GM12872 (cell line): Measurements from ENCODE around the gene TIFAB.
A peak's percentile ranks its signal among the peaks of the same experiment; 100 is the strongest.

ENCODE experiments used
- TF ChIP-seq, protein P1 (sequence below): IDR thresholded peaks from 3 replicates; pipeline ENCODE4 v1.5.1; 2011; ENCODE audit warnings: low read depth, mild to moderate bottlenecking, low read length, moderate library complexity; ENCODE audit not compliant: insufficient read depth

TIFAB gene

GRCh38 chr5:135469911-135470310, 17.8 kb upstream of the TIFAB start:
- TF ChIP-seq, protein P1, sequence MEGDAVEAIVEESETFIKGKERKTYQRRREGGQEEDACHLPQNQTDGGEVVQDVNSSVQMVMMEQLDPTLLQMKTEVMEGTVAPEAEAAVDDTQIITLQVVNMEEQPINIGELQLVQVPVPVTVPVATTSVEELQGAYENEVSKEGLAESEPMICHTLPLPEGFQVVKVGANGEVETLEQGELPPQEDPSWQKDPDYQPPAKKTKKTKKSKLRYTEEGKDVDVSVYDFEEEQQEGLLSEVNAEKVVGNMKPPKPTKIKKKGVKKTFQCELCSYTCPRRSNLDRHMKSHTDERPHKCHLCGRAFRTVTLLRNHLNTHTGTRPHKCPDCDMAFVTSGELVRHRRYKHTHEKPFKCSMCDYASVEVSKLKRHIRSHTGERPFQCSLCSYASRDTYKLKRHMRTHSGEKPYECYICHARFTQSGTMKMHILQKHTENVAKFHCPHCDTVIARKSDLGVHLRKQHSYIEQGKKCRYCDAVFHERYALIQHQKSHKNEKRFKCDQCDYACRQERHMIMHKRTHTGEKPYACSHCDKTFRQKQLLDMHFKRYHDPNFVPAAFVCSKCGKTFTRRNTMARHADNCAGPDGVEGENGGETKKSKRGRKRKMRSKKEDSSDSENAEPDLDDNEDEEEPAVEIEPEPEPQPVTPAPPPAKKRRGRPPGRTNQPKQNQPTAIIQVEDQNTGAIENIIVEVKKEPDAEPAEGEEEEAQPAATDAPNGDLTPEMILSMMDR: no peak

- TF ChIP-seq, protein P1: no peak
These were observed 16.4 kb upstream of the TIFAB start for GRCh38 chr5:135468541-135468940.

DNA sequence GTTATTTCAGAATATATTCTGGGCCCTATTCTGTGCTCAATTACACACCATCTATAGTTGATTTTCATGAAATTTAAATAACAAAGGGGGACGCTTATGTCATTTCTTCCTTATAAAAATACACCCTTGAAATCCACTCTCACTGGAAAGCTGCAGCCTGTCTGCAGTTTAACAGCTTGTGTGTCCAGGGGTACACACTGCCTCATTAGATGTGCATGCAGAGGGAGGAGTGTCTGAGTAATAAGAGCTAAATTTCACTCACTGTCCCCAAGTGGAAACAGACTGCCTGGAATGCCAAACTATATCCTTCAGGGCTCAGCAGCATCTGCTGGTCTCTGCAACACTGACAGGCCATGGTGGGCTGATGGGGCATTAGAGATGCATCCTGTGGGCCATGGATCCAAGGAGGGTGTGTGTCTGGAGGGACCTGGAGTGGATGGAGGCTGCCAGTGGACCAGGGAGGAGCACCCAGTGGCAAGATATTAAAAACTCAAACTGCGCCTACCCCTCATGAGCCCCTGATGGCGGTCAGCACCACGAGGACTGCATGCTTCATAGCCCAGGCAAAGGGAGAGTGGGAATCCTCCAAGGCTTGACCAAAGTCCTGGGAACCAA, 15.8 kb upstream of the TIFAB start:
- TF ChIP-seq, protein P1: no peak

- TF ChIP-seq, protein P1: no peak
These were observed 15.0 kb upstream of the TIFAB start for GRCh38 chr5:135467051-135467625.

DNA sequence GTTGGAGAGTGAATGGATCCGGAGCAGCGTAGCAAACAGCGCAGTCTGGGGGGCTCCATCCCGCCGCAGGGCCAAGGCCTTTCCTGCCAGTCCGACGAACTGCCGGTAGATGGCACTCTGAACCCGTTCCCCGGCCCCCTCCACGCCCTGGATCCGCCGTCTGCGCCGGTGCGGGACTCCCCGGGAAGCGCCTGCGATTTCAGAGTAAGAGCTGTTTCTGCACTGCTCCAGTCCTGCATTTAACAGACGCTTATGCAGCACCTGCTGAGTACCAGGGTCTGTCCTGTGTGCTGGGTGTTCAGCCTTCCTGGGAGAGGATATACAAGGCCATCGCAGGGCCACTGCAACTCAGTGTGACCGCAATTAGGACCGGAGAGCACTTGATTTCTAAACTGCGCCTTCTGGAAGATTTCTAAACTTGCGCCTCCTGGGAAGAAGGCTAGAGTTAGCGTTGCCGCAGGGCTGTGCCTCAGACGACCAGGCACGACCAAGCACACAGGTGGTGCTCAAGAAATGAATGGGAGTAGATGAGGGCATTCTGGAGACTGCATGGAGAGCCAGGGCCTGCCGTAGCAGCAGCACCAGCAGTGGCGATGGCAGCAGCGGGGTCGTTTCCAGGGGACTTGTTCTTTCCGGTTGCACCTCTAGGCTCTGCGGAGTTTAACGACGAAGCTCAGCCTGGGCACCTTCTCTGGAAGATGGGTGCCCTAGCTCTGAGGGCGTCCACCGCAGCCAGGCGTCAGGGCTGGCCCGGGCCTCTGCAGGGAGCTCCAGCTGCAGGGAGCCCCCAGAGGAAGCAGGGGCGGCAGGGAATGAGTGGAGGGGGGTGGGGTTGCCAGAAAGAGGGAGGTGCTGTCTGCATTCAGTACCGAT, 14.3 kb upstream of the TIFAB start:
- TF ChIP-seq, protein P1: peak; percentile 84

DNA sequence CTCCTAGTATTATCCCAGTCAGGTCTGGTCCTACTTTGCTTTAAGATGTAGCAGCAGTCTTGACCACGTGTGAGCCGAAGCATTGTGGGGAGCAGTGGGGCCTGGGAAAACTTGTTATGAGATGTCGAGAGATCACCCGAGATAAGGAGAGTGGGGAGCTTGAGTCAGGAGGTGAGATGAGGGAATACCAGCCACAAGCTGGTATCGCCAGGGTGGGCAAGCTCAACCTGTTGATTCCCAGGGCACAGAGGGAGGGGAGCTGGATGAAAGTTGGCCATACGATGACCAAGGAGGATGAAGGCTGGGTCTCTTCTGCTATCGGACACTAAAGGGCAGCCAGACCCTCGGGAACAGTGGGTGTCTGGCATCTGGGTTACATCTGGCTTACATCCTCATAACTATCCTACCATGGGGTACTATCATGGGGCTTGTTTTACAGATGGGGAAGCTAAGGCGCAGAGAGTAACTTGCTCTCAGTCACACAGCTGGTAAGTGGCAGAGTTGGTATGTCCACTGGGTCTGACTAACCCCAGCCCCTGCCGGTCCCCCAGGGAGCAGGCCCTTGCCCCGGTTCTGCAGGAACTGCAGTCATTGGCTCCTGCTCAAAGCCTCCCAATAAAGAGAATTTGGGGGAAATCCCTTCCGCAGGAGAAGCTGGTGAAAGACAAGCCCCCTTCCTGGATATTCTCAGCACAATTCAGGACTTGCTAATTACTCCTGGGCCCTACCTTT, 13.4 kb upstream of the TIFAB start:
- TF ChIP-seq, protein P1: no peak

DNA sequence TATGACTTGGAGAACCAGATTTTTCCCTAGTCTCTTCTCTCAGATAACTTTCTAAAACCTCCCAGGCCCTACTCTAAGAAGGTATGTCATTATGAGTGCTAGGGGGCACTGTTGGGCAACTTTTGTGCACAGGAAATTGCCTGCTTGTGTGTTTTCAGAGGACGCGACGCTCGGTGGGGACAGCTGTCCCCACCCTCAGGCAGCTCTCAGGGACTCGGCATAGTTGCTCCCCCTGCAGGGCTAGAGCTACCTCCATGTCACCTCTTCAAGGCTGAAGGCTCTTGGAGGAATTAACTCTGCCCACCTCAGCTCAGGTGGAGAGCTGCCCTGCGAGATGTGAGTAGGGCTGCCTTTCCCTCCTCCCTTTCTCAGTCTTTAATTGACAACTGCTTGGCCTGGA, 10.2 kb upstream of the TIFAB start:
- TF ChIP-seq, protein P1: peak; percentile 72
